Measurements from ENCODE around the gene CLSTN2. TPM values are rescaled to one million over a fixed set of nuclear protein-coding genes. Genes with fewer than 3 reads are reported as not detected.

Gene CLSTN2
- total RNA-seq, 1 donor from 2014 or later: 0.74 TPM

DNA sequence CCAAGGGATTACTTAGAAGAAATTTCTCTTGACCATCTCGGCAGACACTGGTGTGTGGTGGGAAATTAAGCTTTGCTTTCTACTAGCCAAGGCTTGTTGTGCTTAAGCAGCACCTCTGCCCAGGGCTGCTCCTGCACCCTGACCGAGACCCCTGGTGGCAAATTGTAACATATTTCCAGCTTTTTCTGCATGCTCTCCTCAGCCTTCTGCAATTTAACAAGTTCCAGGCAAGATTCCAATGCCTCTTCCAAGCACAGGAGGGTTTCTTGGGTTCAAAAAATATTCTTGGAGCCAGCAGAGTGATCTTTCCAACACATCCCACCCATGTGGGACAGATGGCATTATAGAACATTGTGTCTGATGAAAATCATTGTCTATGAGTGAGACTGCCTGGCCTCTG is 210.5 kb downstream of the CLSTN2 start:
- Mint-ChIP-seq H3K4me3 (ENCODE audit: unreplicated experiment) (no peak overlapping the region), H3K9me3 (ENCODE audit: unreplicated experiment) (no peaks in the 10 kb centered on the region), H3K27ac (ENCODE audit: unreplicated experiment) (no peak overlapping the region), H3K27me3 (ENCODE audit: unreplicated experiment) (no peaks in the 10 kb centered on the region), H3K36me3 (ENCODE audit: low read depth, unreplicated experiment) (no peaks in the 10 kb centered on the region), H3K4me1 (ENCODE audit: unreplicated experiment) (peaks cover 14% of the 10 kb centered on the region)
- DNase-seq (ENCODE audit: low spot score): no peak
- TF ChIP-seq, protein P1, sequence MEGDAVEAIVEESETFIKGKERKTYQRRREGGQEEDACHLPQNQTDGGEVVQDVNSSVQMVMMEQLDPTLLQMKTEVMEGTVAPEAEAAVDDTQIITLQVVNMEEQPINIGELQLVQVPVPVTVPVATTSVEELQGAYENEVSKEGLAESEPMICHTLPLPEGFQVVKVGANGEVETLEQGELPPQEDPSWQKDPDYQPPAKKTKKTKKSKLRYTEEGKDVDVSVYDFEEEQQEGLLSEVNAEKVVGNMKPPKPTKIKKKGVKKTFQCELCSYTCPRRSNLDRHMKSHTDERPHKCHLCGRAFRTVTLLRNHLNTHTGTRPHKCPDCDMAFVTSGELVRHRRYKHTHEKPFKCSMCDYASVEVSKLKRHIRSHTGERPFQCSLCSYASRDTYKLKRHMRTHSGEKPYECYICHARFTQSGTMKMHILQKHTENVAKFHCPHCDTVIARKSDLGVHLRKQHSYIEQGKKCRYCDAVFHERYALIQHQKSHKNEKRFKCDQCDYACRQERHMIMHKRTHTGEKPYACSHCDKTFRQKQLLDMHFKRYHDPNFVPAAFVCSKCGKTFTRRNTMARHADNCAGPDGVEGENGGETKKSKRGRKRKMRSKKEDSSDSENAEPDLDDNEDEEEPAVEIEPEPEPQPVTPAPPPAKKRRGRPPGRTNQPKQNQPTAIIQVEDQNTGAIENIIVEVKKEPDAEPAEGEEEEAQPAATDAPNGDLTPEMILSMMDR (IDR thresholded peaks at IDR 0.05; ENCODE audit: unreplicated experiment): no peak

DNA sequence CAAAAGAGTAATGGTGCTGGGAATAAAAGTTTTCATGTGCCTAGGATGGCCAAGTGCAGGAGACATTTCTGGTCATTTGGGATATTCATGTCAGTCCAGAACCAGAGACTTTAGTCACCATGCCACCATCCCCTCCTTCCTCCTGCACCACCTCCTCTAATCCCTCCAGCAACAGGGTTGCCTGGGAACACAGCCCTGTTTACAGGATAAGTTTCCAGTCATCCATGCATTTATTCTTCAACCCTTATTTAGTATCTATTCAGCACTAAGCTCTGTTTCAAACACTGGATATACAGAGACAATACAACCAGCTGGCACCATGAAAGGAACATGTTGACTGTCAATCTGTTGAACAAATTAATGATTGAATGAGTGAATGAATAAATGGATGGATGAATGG is 211.7 kb downstream of the CLSTN2 start:
- H3K27ac Mint-ChIP-seq (ENCODE audit: unreplicated experiment): no peak overlapping the region

DNA sequence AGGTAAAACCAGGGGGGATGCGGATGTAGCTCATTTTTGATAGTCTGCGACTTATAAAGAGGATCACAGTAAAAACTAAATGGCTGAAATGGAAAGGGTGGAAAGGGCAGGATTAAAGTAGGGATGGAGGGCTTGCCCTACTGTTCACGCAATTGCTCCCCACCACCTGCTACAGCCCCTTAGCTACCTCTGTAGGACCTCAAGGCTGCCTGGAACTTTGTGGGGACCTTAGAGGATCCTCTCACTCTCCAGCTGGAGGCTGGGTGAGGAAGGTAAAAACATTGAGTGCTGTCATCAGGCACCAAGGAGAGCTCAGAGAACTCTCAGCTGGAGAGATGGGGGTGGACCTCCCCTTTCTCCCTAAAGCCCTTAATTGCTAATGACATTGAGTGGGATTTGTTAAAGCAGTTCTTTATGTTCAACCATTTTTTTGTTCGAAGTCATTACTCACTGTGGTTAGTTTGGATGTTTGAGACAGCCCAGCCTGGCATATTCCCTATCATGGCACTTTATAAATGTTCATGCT is 213.0 kb downstream of the CLSTN2 start:
- TF ChIP-seq, protein P1 (IDR thresholded peaks at IDR 0.05; ENCODE audit: unreplicated experiment): no peak
- Mint-ChIP-seq H3K27ac (ENCODE audit: unreplicated experiment) (no peak overlapping the region), H3K9me3 (ENCODE audit: unreplicated experiment) (no peaks in the 10 kb centered on the region), H3K4me1 (ENCODE audit: unreplicated experiment) (peaks cover 14% of the 10 kb centered on the region), H3K4me3 (ENCODE audit: unreplicated experiment) (no peak overlapping the region), H3K27me3 (ENCODE audit: unreplicated experiment) (no peaks in the 10 kb centered on the region), H3K36me3 (ENCODE audit: low read depth, unreplicated experiment) (no peaks in the 10 kb centered on the region)
- no peak for DNase-seq (ENCODE audit: low spot score)

More for the DNA sequence above, 211.7 kb downstream of the CLSTN2 start:
- Mint-ChIP-seq H3K36me3 (ENCODE audit: low read depth, unreplicated experiment) (no peaks in the 10 kb centered on the region), H3K27me3 (ENCODE audit: unreplicated experiment) (no peaks in the 10 kb centered on the region), H3K4me3 (ENCODE audit: unreplicated experiment) (no peak overlapping the region), H3K4me1 (ENCODE audit: unreplicated experiment) (peaks cover 14% of the 10 kb centered on the region), H3K9me3 (ENCODE audit: unreplicated experiment) (no peaks in the 10 kb centered on the region)
- TF ChIP-seq, protein P1 (IDR thresholded peaks at IDR 0.05; ENCODE audit: unreplicated experiment): no peak
- DNase-seq (ENCODE audit: low spot score): no peak

DNA sequence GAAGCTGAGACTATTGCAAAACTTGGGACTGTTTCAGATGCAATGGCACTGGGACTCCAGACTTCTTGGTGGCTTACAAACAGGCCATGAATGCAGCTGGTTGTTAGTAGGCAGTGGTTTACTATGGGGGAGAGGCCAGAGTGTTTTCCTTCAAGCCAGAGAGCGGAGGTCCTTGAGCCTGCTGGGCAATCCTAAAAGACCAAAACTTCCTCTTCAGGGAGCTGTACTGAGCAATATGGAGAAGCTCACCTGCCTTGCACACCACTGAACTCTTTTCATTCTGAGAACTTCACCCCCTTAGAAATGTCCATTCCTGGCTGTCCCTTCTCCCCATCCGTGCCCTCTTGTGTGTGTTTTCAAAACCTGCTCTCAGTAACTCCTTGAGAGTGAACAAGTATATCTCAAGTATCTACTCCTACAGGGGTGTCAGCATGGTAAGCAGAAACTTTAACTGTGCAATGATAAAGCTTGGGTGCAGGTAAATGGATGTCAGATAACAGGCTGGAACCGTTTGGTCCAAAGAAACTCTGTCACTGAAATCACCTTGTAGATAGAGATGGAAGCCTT is 213.9 kb downstream of the CLSTN2 start:
- no peaks in the 10 kb centered on the region for H3K9me3 Mint-ChIP-seq (ENCODE audit: unreplicated experiment)
- no peaks in the 10 kb centered on the region for H3K36me3 Mint-ChIP-seq (ENCODE audit: low read depth, unreplicated experiment)
- DNase-seq (ENCODE audit: low spot score): no peak
- peaks cover 14% of the 10 kb centered on the region for H3K4me1 Mint-ChIP-seq (ENCODE audit: unreplicated experiment)
- no peaks in the 10 kb centered on the region for H3K27me3 Mint-ChIP-seq (ENCODE audit: unreplicated experiment)
- no peak overlapping the region for H3K27ac Mint-ChIP-seq (ENCODE audit: unreplicated experiment)
- TF ChIP-seq, protein P1 (IDR thresholded peaks at IDR 0.05; ENCODE audit: unreplicated experiment): no peak
- no peak overlapping the region for H3K4me3 Mint-ChIP-seq (ENCODE audit: unreplicated experiment)

DNA sequence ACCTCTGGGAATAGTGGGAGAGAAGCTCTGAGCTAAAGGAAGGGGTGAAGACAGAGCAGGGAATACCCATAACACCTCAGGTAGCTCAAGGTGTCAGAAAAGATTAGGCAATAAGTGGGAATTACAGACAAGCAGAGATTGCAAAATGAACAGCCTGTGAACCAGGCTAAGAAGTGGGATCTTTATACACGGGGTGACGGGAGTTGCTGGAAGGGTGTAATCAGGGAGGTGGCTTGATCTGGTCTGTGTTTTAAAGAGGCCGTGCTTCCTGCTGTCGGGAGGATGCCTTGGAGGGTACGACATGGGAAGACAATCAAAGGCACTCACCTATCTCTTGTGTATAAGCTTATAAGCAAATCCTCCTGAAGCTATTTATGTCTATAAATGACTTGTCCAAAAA is 216.3 kb downstream of the CLSTN2 start:
- no peak overlapping the region for H3K27ac Mint-ChIP-seq (ENCODE audit: unreplicated experiment)
- H3K4me3 Mint-ChIP-seq (ENCODE audit: unreplicated experiment): no peak overlapping the region
- H3K9me3 Mint-ChIP-seq (ENCODE audit: unreplicated experiment): no peaks in the 10 kb centered on the region
- no peaks in the 10 kb centered on the region for H3K36me3 Mint-ChIP-seq (ENCODE audit: low read depth, unreplicated experiment)
- TF ChIP-seq, protein P1 (IDR thresholded peaks at IDR 0.05; ENCODE audit: unreplicated experiment): no peak
- no peak for DNase-seq (ENCODE audit: low spot score)
- H3K27me3 Mint-ChIP-seq (ENCODE audit: unreplicated experiment): no peaks in the 10 kb centered on the region
- peaks cover 4% of the 10 kb centered on the region for H3K4me1 Mint-ChIP-seq (ENCODE audit: unreplicated experiment)
